ENCODE data around the gene C2orf69. TPM values are rescaled to one million over a fixed set of nuclear protein-coding genes. Genes with fewer than 3 reads are reported as not detected.

The C2orf69 gene
- total RNA-seq, 1 experiment from 2014 or later = 22.0 TPM

- no peaks in the 10 kb centered on the region for H3K4me1 Mint-ChIP-seq
- no peak overlapping the region for H2BK5ac ChIP-seq (ENCODE audit: insufficient read length, low read length)
- H3K4me3 Mint-ChIP-seq = no peak overlapping the region
- H3K4ac ChIP-seq (ENCODE audit: low read depth, low read length) = no peak overlapping the region
- H3K9ac ChIP-seq (ENCODE audit: extremely low read depth, insufficient read length, low read length) = no peak overlapping the region
- H3K79me2 ChIP-seq (ENCODE audit: insufficient read depth, low read length) = no peaks in the 10 kb centered on the region
- no peak for TF ChIP-seq CTCF (conservative IDR thresholded peaks at IDR 0.05)
- H2BK15ac ChIP-seq (ENCODE audit: low read depth, low read length) = no peak overlapping the region
- no peaks in the 10 kb centered on the region for H3K27me3 ChIP-seq (ENCODE audit: insufficient read depth, low read length)
- no peak overlapping the region for H2BK120ac ChIP-seq (ENCODE audit: low read depth, low read length, poor library complexity, severe bottlenecking)
- H2AK5ac ChIP-seq (ENCODE audit: insufficient read length, low read length) = no peak overlapping the region
- no peak overlapping the region for H3K23ac ChIP-seq (ENCODE audit: insufficient read length, low read depth, low read length)
- H4K8ac ChIP-seq (replicated peaks; ENCODE audit: insufficient read length, low read depth, low read length) = no peak overlapping the region
- H3T11ph ChIP-seq (ENCODE audit: low read length) = no peak overlapping the region
- no peak overlapping the region for H4K5ac ChIP-seq (ENCODE audit: insufficient read length, low read depth, low read length)
- no CpG with 5 or more reads among the region's 2 CpGs for WGBS (ENCODE audit: extremely low coverage, insufficient read length, low lambda C conversion rate)
- no peak overlapping the region for H2BK12ac ChIP-seq (ENCODE audit: insufficient read length, low read depth, low read length)
- H4K20me1 ChIP-seq (ENCODE audit: control insufficient read depth, insufficient read depth, insufficient read length) = no peaks in the 10 kb centered on the region
- no peaks in the 10 kb centered on the region for H3K79me1 ChIP-seq (ENCODE audit: insufficient read depth, low read depth, low read length, poor library complexity, severe bottlenecking)
- no peaks in the 10 kb centered on the region for H3K23me2 ChIP-seq (ENCODE audit: insufficient read length, low read depth, low read length, poor library complexity, severe bottlenecking)
- no peak for DNase-seq
- no peak overlapping the region for H3K56ac ChIP-seq (ENCODE audit: insufficient read length, low read depth, low read length)
- no peaks in the 10 kb centered on the region for H3K4me1 ChIP-seq (ENCODE audit: insufficient read depth, low read length)
- H4K91ac ChIP-seq (ENCODE audit: insufficient read length, low read depth, low read length) = no peak overlapping the region
- H2AFZ ChIP-seq (ENCODE audit: low read length) = no peak overlapping the region
- H3K27ac Mint-ChIP-seq = no peak overlapping the region
- no peaks in the 10 kb centered on the region for H3K9me3 Mint-ChIP-seq
- no peak overlapping the region for H3K14ac ChIP-seq (ENCODE audit: insufficient read depth, low read length)
- no peak overlapping the region for H3K4me2 ChIP-seq (ENCODE audit: insufficient read depth, insufficient read length, low read length)
- H3K36me3 Mint-ChIP-seq (ENCODE audit: insufficient read depth in 1 of 3, low read depth in 3 of 3) = peaks cover 17 to 60% (median 45%) of the 10 kb centered on the region in 3 experiments; a peak in 6 of 7 replicates
- H3K9me3 ChIP-seq (ENCODE audit: control insufficient read depth, low read depth, low read length) = no peaks in the 10 kb centered on the region
- no peak overlapping the region for H3K18ac ChIP-seq (ENCODE audit: insufficient read length, low read depth, low read length)
- H2BK20ac ChIP-seq (ENCODE audit: low read depth, low read length, poor library complexity, severe bottlenecking) = no peak overlapping the region
- no peaks in the 10 kb centered on the region for H3K27me3 Mint-ChIP-seq (ENCODE audit: low read depth)
- H3K27ac ChIP-seq (ENCODE audit: insufficient read length, low read depth, low read length) = no peak overlapping the region
These were observed 25.5 kb downstream of the C2orf69 start for GRCh38 chr2:199936554-199936953.

Data from H9 (cell line).